PC-9 (cell line): ENCODE results near the gene UGT1A3.

ENCODE experiments used
- EZH2 ChIP-seq: fragments of 200-600 bp; sonication (generic); IDR thresholded peaks from 2 replicates; pipeline ENCODE4 v1.8.0; 2017; ENCODE audit warnings: antibody characterized with exemption, low read depth
- TF ChIP-seq, protein P1 (sequence below): fragments of 200-600 bp; sonication (generic); conservative IDR thresholded peaks from 2 replicates; pipeline ENCODE4 v1.6.1; 2017; ENCODE audit warnings: mixed run types, antibody characterized with exemption, mild to moderate bottlenecking, moderate library complexity

GRCh38 chr2:233779722-233780121 lies 50.9 kb downstream of the UGT1A3 start:
- TF ChIP-seq, protein P1, sequence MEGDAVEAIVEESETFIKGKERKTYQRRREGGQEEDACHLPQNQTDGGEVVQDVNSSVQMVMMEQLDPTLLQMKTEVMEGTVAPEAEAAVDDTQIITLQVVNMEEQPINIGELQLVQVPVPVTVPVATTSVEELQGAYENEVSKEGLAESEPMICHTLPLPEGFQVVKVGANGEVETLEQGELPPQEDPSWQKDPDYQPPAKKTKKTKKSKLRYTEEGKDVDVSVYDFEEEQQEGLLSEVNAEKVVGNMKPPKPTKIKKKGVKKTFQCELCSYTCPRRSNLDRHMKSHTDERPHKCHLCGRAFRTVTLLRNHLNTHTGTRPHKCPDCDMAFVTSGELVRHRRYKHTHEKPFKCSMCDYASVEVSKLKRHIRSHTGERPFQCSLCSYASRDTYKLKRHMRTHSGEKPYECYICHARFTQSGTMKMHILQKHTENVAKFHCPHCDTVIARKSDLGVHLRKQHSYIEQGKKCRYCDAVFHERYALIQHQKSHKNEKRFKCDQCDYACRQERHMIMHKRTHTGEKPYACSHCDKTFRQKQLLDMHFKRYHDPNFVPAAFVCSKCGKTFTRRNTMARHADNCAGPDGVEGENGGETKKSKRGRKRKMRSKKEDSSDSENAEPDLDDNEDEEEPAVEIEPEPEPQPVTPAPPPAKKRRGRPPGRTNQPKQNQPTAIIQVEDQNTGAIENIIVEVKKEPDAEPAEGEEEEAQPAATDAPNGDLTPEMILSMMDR = no peak
- TF ChIP-seq EZH2 = no peak
